Epithelial cell of alveolus of lung (primary cell): ENCODE measurements around the gene GLUD1. TPM values are rescaled to one million over a fixed set of nuclear protein-coding genes. Genes with fewer than 3 reads are reported as not detected.

Experiments
- total RNA-seq: library from RNA; depleted of rRNA; stranded (reverse); fragments of >200 nt; gene quantifications from 2 replicates; pipeline ENCODE4 v1.2.1, GENCODE V29; 2015

The GLUD1 gene
- 93.0 and 135 TPM in 2 replicates for total RNA-seq

DNA sequence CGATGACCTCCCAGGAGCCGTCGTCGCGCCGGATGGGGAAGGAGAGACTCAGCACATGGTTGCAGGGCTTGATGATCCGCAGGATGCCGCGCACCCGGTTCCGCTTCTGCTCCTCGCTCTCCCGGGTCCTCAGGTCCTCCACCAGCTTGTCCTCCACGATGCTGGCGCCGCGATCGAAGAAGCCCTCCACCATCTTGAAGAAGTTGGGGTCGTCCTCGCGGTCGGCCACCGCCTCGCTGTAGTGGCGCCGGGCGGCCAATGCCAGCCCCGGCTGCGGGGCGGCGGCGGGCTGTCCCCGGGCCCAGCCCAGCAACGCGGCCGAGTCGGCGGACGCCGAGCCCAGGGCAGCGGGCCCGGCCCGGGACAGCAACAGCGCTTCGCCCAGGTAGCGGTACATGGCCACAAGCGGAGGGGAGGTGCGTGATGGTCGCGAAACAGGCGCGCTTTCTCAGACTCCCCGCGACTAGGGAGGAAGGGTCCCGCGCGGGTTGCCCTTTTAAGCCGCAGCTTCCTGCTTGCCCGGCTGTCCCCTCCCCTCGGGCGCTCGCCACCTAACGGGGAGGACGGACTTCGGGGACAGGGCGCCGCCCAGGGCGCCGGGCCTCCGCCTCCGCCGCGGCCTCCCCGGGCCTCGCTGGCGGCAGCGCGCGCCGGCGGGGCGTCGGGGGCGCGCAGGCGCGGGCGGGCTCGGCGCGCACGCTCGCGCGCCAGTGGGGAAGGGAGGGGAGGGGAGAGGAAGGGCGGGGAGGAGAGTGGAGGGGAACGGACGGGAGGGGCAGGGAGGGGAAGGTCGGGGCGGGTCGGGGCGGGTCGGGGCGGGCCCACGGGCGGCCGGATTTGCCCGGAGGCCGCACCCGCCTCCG is at the start of gene GLUD1, which contains the start of gene SHLD2:
Gene GLUD1, minus strand, starts transcription at position 471 of the 863 bp plus-strand sequence. Its CDS starts 74 bp downstream, at position 397.
Gene SHLD2, plus strand, starts transcription at position 834 of the 863 bp plus-strand sequence. CDS start 56,149 bp downstream, outside the sequence.

GRCh38 chr10:87020056-87020455 is 74.6 kb downstream of the GLUD1 start, which contains the start of gene FAM25A:
TSS of gene FAM25A (plus strand) at chr10:87020294. CDS start at chr10:87020325, 31 bp downstream.

Other genes starting within 250 kb of the GLUD1 start
- gene MMRN2, start 137.2 kb downstream of the GLUD1 start, total RNA-seq = 1.3 and 6.9 TPM in 2 replicates
- gene SNCG, start 136.2 kb downstream of the GLUD1 start, total RNA-seq = 22.2 and 32.0 TPM in 2 replicates
- 2.7 and 24.5 TPM in 2 replicates for gene ADIRF, start 126.4 kb downstream of the GLUD1 start, total RNA-seq
- gene FAM25A, start 74.5 kb downstream of the GLUD1 start, total RNA-seq = not detected in 2 replicates
- 19.4 and 21.5 TPM in 2 replicates for gene SHLD2, start 363 bp upstream of the GLUD1 start, total RNA-seq
- 1.0 and 1.9 TPM in 2 replicates for gene NUTM2A, start 130.6 kb upstream of the GLUD1 start, total RNA-seq